Inferior parietal cortex (tissue), 1 donor: ENCODE data around the gene FDXACB1.

ENCODE experiments used
- DNase-seq: peaks from one replicate; pipeline ENCODE4 v3.0.0-alpha.2; 2016; ENCODE audit errors: extremely low spot score

The FDXACB1 gene

GRCh38 chr11:111846063-111846462, 32.9 kb downstream of the FDXACB1 start:
- no peak for DNase-seq

- DNase-seq: no peak
Observed at GRCh38 chr11:111845276-111846028, 33.5 kb downstream of the FDXACB1 start.

DNA sequence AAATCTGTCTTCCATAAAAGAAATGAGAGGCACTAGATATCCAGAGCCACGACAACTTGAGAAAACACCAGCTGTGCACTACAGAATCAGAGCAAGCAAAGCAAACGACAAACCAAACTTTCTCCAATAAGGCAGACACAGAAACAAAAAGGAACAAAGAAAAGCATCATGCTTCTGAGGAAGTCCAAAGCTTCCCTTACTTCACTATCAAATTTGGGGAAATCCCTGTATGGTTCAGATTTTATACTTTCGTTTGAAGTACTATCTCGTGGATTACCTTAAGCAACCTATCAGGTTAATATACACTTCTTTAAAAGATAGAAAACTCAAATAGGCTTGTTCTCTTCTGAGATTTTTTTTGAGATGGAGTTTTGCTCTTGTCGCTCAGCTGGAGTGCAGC, 35.3 kb downstream of the FDXACB1 start:
- no peak for DNase-seq

DNA sequence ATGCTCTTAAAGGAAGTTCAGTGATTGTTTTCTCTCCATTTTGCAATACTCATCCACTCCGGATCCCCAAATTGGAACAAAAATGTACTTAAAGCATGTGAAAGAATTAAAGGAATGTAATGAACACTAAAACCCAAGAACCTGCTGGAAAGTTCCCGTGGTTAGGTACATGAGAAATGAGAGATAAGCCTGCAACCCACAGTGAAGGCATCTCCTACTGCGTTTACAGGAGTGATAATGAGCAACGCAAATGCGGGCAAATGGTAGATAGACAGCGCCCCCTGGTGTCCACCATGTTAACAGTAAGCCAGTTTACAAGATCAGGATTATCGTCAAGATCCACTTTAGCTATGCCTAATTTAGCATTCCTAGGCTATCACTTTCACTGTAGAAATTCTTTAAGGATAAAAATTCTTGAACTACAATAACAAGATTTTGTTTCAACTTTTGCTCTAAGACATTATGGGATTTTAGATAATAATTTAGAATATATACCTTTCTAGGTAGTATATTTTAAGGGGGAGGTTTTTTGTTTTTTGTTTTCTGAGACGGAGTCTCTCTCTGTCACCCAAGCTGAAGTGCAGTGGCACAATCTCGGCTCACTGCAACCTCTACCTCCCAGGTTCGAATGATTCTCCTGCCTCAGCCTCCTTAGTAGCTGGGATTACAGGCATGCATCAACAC, 37.5 kb downstream of the FDXACB1 start:
- peak; percentile 94 for DNase-seq

GRCh38 chr11:111840143-111840542, 38.8 kb downstream of the FDXACB1 start:
- DNase-seq: no peak

DNA sequence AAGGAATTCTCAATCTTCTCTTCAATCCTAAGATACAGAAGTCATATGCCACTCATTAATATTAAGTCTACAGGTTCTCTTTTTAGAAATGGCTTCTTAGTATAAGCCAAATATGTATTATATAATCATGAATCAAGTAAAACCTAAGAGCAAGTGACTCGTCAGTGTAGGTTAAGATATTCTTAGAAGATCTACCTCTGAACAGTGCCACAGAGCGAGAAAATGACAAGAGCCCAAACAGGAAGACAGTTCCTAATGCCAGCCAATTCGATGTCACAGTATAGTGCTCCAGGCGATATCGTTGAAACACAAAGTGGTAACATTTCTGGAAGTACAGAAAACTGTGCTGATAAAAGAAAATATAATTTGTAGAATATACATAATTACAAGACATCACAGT, 40.9 kb downstream of the FDXACB1 start:
- no peak for DNase-seq

DNA sequence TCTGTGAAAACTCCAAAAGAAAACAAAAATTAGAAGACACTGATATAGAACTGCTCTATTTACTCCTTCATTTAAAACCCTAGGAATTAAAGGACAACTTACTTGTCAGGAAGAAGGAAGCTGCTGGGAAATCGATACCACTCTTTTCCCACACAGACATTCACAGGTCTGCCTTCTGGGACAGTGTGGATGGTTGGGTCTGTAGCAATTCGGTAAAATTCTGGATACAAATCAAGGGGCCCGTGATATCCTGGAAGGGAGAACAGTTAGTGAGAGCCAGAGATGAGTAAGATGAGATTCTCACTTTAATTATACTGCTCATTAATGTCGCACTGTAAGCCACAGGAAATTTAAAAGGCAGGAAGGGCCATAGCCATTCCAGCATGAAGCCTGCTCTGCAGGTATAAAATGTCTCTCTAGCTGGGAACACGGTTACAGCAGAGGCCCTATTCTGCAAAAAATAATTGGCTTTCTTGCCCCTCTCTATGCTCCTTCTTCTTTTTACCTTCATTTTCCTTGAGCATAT, 41.5 kb downstream of the FDXACB1 start:
- DNase-seq: no peak

- no peak for DNase-seq
Observed at GRCh38 chr11:111836721-111837120, 42.2 kb downstream of the FDXACB1 start.

DNA sequence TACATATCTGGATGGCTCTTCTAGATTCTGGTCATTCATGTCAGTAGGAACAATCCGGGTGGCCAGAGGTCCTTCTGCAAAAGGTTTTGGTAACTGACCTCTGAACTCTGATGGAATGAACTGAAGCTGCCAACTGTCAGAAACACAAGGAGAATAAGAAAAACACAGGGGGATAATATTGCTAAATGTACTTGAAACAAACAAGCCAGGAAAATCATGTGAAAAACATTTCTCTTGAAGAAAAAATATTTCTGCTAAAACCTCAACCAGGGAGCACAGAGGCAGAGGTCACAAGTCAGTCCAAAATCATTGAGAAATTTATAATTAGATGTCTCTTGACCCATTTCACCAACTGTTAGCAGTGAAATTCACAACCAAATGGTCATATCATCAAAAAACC, 42.8 kb downstream of the FDXACB1 start:
- no peak for DNase-seq

DNA sequence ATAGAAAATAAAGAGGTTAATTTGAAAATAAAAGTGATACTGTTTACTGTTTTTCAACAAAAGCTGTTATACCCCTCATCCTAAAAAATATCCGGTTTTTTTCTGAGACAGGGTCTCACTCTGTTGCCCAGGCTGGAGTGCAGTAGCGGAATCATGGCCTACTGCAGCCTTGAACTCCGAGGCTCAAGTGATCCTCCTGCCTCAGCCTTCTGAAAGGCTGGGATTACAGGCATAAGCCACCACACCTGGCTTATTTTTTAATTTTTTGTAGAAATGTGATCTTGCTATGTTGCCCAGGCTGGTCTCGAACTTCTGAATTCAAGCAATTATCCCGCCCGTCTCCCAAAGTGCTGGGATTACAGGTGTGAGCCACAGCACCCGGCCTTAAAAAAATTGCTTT, 43.3 kb downstream of the FDXACB1 start:
- no peak for DNase-seq

- no peak for DNase-seq
Observed at GRCh38 chr11:111834432-111835163, 44.4 kb downstream of the FDXACB1 start.

DNA sequence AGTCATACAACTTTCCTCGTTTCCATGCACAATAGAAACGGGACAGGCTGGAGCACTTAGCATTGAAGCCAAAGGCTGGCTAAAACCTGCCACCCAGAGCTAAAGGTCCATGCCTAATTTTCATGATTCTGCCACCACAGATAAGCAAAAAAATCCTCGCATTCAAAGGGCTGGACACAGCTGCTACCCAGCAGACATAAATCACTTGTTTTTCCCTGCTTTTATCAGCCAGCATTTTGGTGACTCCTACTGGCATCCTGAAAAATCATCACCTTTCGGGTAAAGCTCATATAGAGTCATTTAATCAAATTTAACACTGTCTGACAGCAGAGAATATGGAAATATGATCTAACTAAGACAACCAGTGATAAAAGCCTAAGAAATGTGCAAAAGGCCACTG, 45.4 kb downstream of the FDXACB1 start:
- DNase-seq: no peak

DNA sequence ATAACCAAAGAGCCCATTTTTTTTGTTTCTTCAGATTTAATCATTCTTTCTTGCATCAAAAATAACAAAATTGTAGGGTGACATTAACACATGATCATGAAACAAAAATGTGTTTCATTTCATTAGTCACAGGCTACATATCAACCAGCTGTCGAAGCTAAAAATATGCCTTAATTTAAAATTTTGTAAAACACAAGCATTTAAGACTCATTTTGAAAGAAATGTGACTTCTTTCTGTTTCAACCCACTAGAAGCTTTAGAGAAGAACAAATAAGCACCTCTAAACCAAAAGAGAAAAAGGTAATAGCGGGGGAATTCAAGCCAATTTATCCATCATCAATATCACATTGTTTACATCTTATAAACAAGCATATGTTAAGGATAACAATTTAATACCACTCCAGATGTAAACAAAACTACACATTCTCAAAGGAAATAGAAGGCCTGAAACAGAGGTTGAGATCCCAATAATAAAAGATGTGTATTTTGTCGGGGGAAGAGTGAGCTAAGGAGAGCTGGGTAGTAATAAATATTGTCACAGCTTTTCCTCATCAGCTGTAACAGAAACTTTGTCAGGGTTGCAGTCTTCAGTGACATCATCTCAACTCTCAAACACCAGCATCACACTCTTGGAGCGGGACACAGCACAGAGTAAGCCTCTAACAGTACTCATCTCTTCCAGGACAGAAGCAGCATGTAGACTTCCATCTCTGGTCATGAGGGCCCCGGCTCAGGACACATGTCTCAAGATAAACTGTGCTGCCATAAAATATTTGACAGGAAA, 49.6 kb downstream of the FDXACB1 start:
- no peak for DNase-seq

- no peak for DNase-seq
Observed at GRCh38 chr11:111826322-111826950, 52.5 kb downstream of the FDXACB1 start.
